Stimulated activated CD8-positive, alpha-beta memory T cell treated with anti-CD3 and anti-CD28 coated beads, Interleukin-15, amount 100 ng/mL, for 1 hour (primary cell): ENCODE measurements around the gene TCF20.

Source experiments
- DNase-seq: peaks from one replicate; pipeline ENCODE4 v3.0.0-alpha.2; 2020; ENCODE audit warnings: low read depth

The TCF20 gene

DNA sequence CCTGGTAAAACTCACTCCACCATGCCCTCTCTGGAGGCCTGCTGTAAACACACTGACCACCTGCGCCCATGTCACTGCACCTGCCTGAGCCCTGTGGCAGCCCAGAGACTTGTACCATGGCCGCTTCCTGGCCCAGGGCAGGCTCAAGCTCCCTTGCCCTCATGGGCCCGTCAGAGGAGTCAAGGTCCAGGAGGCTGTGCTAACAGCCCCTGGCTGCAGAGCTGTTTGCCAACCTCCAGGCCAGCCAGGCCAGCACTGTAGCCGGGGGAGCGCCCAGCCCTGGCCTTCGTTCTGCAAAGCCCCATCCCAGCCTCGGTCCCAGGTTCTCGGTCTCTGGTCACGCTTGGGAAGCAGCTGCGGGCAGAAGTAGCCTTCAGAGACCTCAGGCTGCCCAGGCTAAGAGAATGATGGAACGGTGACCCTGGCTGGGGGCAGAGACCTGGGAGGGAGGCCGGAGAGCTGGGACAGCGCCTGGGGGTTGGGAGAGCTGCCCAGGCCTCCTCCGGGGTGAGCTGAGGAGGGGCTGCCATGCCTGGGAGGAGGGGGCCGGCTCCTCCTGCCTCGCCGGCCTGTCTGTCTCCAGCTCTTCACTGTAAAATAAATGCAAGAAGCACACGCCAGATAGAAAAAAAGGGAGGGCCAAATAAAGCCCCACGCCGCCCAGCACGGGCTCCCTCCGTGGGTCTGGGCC is 11.9 kb upstream of the TCF20 start:
- DNase-seq, result no peak

DNA sequence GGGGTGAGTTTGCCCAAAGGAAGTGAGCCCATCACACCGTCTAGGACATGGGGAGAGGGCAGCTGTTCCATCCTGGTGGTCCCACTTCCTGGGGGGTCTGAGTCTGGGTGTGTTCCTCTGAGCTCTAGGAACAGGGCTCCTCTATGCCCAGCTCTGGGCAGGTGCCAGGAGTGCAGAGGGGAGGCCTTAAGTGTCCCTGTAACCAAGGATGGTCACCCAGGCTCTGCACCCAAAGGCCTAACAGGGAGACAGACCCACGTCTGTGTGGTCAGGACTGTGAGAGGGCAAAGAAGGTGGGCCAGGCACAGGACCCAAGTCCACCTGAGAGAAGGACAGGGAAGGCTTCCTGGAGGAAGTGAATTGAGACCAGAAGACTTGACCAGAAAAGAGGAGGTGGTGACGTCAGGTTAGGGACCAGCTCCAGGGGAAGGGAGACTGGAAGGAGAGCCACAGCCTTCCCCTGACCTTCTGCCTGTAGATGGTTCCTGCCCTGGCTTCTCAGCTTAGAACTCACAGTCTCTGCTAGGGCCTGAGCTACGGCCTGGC is 11.3 kb upstream of the TCF20 start:
- no peak for DNase-seq

DNA sequence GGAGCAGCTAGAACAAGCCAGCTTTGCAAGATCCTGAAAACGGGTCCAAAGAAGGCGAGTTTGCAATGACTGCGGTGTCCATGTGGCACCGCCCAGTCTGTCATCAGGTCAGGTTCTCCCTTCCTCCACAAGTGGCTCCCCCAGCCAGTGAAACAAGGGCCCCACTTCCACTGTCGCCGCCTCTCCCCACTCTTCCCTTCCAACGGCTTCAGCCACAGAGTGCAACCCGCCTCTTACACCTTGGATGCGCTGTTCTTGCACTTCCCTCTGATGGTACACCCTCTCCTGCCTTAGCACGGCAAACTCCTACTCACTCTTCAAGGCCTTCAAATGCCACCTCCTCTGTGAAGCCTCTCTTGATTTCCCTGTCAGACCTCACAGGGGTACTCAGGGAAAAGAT is 10.8 kb upstream of the TCF20 start:
- no peak for DNase-seq

DNA sequence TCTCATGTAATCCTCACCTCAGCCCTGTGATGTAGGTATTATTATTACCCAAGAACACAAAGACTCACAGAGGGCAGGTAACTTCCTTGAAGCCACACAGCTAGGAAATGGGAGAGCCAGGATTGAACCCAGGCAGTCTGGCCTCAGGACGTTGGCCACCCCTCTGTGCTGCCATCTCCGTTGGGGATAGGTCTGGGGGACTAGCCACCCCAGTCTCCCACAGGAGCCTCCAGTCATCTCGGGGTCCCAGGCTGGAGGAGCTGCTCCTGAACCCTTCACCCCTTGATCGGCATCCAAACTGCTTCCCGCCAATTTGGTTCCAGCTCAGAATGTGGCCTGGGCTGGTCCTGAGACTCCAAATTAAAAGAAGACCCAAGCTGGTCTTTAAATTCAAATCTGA is 10.4 kb upstream of the TCF20 start:
- no peak for DNase-seq

DNA sequence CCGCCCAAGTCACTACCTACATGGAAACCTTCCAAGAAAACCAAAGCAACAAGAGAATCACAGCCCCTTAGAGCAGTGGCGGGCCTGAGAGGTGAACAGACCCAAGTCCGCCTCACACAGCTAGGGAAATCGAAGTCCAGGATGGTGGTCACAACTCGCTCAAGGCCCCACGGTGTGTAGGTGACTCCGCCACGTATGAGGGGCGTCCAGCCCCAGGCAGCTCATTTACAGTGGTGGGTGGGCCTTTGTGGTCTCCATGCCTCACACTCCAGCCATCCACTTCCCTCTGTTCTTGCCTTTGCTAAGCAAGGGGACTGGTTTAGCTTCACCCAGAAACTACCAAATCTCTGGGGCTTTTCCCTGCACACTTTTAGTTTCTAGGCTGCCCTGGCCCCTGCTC is 9.7 kb upstream of the TCF20 start:
- no peak for DNase-seq

DNA sequence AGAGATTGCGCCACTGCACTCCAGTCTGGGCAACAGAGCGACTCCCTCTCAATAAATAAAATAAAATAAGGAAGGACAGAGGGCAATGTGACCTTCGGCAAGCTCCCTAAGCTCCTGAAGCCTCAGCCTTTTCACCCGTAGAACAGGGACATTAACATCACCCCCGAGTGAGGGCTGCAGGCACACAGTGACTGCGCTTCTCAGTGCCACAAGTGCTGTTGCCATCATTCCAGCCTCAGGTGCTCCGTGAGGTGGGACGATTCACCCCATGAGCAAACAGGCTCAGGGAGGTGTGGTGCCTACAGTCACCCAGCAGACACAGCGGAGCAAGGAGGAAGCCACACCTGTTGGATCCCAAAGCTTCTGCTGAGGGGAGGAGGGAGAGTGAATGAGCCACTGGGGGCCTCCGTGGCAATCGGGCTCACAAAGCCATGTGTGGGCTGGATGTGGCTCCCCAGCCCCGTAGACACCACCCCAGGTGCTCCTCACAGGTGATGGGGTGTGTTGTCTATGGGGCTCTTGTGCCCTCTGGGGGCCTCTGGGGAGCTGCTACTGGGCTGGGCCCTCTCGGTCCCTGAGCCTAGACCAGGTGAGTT is 9.1 kb upstream of the TCF20 start:
- DNase-seq, result no peak

DNA sequence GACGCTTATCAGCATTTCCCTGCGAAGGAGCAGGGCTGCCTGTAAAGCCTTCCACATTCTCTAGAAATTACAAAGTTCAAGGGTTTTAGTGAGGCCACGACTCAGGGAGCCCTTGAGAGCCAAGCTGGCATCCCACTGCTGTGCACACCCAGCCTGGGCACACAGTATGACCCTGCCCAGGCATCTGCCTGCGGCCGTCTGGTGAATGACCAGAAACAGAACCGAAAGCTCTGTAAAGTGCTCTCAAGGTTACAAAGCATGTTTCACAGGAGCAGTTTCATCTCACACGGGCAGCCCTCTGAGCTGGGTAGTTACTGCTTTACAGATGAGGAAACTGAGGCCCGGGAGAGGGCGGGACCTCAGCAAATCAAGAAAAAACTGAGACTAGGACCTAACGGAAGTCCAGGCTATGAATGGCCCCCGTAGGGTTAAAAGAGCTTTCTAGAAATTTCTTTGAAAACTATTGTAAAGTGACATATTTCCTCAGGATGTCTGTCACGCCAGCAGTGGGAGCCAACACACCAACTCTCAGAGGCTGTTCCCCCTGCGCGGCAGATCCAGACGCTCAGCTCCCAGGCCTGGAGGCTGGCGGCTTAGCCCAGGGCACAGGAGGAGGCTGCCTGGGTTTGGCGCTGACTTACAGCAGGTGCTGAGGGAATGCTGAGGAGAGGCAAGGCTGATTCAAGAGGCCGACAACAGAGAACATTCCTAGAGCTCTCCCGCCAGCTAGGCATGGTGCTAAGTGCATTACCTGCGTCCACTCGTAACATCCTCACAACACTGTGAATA is 7.7 kb upstream of the TCF20 start:
- no peak for DNase-seq

DNA sequence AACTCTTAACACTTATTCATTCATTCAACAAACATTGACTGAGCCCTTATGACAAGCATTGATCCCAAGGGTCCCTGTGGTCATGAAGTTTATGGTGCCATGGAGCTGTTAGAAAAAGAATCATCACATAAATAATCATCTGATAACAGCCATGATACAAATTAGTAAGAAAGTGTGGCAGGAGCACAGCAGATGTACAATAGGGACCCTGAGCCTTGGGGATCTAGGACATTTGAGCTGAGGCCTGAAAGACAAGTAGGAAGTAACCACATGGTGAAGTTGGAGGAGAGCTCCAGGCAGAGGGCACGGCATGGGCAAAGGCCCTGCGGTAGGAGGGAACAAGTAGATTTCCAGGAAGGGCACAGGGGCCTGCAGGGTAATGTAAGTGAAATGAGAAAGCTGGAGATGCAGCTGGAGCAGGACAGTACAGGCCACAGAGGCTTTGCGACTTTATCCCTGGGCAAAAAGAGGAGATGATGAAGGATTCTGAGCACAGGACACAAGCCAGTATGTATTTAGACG is 6.8 kb upstream of the TCF20 start:
- no peak for DNase-seq

DNA sequence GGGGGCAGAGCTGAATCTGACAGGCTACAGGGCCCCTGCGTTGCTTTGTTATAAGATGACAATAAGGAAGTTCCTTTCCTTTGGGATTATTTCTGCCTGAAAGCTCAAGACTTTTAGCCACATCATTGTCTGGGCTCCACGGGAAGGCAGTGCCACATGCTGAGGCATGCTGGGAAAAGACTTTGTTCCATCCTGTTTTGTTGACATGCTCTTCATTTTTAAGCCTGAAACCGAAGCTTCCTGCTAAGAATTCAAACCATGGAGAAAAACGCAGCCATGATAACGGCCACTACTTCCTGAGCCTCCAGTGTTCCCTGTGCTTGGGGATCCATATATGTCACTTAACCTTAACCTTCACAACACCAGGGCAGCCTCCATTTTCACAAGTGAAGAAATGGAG is 5.5 kb upstream of the TCF20 start:
- DNase-seq, result no peak

DNA sequence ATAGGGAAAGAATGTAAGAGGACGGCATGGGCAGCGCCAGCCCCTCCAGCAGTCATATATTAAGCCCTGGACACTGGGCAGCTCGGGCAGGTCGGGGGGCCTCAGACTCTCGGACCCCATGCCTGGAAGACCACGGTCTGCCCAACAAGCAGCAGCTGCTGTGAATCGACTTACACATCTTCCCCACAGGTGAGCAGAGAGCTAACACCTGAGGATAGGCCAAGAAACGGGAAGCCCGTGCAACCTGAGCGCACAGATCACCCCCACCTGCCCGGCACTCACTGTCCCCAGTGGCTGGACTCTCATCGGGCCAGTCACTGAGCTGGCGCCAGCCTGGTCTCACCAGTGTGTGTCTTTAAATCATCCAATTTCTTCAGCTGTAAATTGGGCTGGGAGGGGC is 4.7 kb upstream of the TCF20 start:
- no peak for DNase-seq

DNA sequence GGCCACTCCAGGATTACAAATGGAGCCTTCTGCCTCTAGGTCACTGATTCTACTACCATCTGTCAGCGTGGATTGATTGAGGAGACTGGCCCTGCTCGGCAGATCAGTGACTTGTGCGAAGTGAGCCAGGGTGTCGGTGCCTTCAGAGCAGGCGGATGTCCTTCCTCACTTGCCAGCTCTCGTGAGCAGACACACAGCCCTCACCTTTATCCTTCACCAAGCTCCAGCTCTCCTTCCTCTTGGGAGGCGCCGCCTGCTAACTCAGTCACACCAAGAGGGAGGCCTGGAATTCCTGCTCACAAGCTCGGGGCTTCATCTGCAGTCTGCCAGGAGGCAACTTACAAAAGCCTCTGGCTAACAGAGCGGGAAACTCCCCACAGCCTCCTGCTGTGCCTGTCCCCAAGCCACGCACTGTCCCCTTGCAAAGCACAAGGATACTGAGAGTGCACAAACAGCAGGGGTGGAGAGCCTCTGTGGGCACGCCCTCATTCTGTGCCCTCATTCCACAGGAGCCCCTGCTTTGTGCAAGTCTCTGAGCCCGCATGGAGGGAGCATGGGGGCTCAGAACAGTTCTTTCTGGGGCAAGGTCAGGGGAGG is 3.5 kb upstream of the TCF20 start:
- DNase-seq, result no peak

DNA sequence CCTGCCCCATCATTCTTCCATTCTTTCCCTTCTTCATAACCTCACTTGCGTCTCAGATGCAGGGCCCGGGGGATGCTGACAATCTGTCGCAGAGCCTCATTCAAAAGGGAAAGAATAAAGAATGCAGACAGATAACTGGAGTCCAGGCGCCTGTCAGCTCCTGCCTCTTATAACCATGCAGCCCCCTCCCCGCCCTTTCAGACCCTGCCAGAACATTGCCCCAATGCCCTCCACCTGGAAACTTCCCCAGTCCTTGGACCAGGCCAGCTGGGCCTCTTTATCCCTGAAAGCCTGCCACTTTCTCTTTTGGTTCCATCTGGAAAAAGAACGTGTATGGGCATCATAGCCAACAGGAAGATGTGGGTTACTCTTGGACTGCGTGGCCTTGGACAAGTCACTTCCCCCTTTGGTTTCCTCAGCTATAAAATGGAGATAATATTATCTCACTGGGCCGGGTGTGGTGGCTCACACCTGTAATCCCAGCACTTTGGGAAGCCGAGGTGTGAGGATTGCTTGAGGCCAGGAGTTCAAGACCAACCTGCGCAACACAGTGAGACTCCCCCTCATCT is 2.1 kb upstream of the TCF20 start:
- no peak for DNase-seq

DNA sequence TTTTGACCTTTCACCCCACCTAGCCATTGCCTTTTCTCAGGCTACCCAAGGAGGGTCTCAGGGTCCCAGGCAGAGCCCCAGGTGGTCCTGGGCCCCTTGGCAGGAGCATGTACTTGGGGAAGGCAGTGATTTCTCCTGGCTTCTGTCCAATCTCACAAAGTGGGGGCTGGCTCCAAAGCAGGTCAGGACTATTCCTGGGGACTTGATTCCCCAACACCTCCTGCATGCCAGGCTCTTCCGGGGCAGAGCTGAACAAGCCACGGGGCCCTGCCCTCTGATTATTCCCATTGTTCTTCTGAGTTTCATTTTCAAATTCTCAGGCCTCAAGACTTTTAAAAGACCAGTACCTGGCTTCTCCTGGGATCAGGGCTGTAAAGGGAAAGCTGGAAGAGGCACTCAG is 1.5 kb upstream of the TCF20 start:
- no peak for DNase-seq

DNA sequence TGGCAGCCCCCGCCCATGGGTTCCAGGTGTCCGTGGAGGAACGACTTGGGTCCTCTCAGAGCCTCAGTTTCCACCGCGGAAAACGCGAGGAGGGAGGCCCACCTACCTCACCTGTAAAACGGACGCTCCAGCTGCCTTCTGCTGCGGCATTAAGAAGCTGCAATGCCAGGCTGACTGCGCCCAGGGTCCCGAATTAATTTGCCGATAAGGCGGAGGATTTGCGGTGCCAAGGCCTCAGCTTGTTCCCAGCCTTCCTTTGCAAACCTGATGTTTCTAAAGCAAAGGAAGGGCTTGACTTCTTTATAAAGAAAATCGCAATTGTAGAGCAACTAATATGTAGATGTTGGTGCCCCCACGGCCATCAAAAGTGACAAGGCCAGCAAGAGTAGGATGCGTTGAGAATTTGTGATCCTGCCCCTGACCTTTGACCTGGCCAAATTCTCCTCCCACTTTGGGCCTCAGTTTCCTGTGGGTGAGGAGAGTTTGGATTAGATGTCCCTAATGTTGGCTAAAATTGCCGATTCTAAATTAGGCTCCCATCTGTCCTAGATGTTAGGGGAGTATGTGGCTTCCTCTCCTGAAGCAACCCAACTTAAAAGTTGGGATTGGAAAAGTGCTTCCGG is 849 bp upstream of the TCF20 start:
- DNase-seq, result no peak

DNA sequence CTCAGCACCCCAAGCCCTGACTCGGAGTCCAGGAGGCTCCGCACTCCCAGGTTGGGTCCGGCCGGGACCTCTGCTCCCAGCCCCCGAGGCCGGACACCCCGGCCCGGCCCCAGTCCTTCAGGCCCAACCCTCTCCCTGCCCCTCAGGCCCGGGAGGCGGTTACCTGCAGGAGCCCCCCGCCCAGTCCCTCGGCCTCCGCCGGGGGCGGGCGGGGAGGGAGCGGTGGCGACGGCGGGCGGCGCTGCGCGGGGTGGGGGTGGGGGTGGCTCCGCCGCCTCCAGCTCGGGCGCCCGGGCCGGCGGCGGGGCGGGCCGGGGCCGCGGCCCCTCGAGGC is 310 bp downstream of the TCF20 start:
- no peak for DNase-seq

DNA sequence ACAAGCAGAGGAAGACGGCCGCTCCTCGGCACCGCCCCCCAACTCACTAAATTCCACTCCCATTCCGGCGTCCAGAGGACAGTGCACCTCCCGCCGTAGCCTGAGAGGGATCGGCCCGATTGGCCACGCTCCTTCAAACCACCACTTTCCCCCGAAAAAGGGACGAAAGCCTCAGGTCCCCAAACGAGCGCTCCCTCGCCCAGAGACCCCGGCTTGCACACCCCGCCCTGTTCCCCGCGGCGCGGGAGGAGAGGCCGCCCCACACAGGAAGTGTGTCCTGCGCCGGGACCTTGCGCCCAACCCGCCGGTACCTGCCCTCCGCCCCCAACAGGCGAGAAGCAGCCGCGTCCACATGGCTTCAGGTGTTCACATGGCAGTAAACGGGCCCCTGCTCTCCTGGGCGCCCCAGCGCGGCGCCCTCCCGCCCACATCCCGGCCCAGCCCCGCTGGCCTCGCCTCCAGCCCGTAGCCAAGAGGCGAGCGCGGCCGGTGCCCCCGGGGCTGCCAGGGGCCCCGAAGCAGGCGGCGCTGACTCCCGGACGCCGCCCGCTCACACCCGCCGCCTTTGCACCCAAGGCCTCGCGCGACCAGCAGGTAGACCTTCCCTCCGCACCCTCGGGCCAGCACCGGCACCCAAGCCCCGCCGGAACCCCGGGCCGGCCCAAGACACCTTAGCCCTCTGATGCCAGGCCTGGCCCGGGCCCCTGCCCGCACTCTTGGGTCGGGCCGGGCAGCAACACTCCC is 849 bp downstream of the TCF20 start:
- DNase-seq, result peak; percentile 35

DNA sequence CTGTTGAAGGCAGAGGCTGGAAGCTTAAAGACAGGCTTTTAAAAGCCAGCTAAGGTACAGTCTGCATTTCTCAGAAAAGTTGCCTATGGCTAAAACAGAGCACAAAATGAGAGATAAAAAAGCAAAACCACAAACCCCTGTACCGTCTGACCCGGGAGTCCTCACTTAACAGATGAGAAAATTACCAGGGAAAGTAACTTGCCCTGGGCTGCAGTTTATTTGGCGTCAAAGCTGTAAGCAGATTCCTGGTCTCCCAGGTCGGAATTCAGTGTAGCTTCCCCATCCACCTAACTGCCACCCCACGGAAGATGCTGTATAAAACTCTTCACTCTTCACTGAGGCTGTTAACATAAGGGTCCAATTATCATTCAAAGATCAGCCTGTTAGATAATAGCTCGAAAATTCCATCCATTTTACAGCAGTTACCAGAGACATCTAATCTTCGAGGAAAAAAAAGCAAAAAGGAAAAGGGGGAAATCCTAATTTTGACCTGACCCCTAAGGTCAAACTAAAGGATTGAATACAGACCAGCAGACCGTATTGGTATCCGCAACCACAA is 1.5 kb downstream of the TCF20 start:
- no peak for DNase-seq

DNA sequence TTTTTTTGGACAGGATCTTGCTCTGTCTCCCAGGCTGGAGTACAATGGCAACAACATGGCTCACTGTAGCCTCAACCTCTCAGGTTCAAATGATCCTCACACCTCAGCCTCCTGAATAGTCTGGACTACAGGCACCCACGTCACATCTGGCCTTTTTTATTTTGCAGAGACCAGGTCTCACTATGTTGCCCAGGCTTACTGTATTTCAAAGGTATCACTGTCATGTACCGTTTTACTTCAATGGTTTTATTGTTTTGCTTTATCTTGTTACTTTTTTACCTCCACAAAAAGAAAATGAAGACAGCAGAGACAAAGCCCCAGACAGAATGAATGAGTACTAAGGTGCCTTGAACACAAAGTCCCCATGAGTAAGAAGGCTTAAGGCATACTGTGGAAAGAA is 5.1 kb downstream of the TCF20 start:
- DNase-seq, result no peak

DNA sequence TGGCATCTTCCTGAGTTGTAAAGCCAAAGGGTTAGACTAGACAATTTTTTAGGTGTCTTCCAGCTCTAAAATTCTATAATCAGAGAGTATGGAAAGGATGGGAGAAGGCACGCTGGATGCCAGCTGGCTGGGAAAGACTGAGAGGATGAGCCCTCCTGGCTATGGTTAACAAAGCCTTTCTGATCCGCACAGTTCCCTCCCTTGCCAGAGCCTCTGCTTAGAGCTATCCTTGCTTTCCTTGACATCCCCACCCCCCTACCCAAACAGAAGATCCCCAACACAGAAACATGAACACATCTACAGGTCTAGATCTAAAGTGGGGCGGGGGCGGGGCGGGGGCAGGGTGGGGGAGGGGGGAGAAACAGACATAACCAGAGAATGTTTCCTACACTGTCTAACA is 6.5 kb downstream of the TCF20 start:
- no peak for DNase-seq

DNA sequence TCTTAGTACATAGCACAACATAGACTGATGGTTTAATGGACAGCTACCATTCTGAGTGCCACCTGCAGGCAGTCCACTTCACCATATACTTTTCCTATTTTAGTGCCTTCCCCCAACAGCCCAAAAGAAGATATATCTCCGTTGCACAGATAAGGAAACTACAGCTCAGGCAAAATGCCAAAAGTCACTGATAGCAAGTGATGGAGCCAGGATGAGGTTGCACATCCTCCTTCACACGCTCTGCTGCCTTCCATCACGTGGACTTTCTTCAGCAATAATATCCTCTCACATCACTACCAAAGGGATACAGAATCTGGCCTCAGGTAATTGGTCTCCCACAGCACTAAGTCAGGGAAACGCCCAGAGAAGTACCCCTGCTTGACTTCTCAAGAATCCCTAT is 7.5 kb downstream of the TCF20 start:
- DNase-seq, result no peak

DNA sequence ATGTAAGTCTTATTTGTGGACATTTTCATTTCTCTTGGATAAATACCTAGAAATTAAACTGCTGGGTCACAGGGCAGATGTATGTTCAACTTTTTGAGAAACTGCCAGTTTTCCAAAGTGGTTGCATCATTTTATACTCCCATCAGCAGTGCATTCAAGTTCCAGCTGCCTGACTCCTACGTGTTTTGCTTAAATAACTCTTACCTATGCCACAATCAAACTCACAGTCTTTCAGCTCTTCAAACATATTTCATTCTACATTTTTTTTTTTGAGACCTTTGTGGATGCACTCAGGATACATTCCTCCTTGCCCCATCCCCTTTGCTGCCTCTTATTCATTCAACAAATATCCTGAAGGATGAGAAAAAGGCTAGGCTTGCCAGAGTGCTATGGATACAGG is 9.2 kb downstream of the TCF20 start:
- DNase-seq, result no peak
